ENCODE data around the gene EDARADD.
"Not testable (repeated sequence)": the region's sequence is repeated elsewhere in the genome, so short reads cannot be mapped to it uniquely, and the experiment has no call there.

The EDARADD gene

GRCh38 chr1:236393681-236394481 is at the start of gene EDARADD:
Gene EDARADD (plus strand): TSS chr1:236394286. CDS start chr1:236394445, 159 bp downstream.
- DNase-seq (ENCODE audit: low read depth in 2 of 2, low spot score in 1 of 2) = no peak

- DNase-seq (ENCODE audit: low read depth in 2 of 2, low spot score in 1 of 2) = no peak
Measured at GRCh38 chr1:236345728-236346127, 48.4 kb upstream of the EDARADD start.

GRCh38 chr1:236348071-236348470 is 46.0 kb upstream of the EDARADD start:
- no peak for DNase-seq (ENCODE audit: low read depth in 2 of 2, low spot score in 1 of 2)

GRCh38 chr1:236350308-236350707 is 43.8 kb upstream of the EDARADD start:
- no peak for DNase-seq (ENCODE audit: low read depth in 2 of 2, low spot score in 1 of 2)

GRCh38 chr1:236351875-236352573 is 42.1 kb upstream of the EDARADD start:
- DNase-seq (ENCODE audit: low read depth in 2 of 2, low spot score in 1 of 2) = no peak

GRCh38 chr1:236352747-236353146 is 41.3 kb upstream of the EDARADD start:
- DNase-seq (ENCODE audit: low read depth in 2 of 2, low spot score in 1 of 2) = not testable (repeated sequence)

- no peak for DNase-seq (ENCODE audit: low read depth in 2 of 2, low spot score in 1 of 2)
Measured at GRCh38 chr1:236353813-236354212, 40.3 kb upstream of the EDARADD start.

- DNase-seq (ENCODE audit: low read depth in 2 of 2, low spot score in 1 of 2) = no peak
Measured at GRCh38 chr1:236354330-236355147, 39.5 kb upstream of the EDARADD start.

- DNase-seq (ENCODE audit: low read depth in 2 of 2, low spot score in 1 of 2) = no peak
Measured at GRCh38 chr1:236356141-236356540, 37.9 kb upstream of the EDARADD start.

- DNase-seq (ENCODE audit: low read depth in 2 of 2, low spot score in 1 of 2) = no peak
Measured at GRCh38 chr1:236361909-236362590, 32.0 kb upstream of the EDARADD start.

- no peak for DNase-seq (ENCODE audit: low read depth in 2 of 2, low spot score in 1 of 2)
Measured at GRCh38 chr1:236363237-236363636, 30.8 kb upstream of the EDARADD start.

GRCh38 chr1:236365999-236366570 is 28.0 kb upstream of the EDARADD start:
- DNase-seq (ENCODE audit: low read depth in 2 of 2, low spot score in 1 of 2) = no peak

GRCh38 chr1:236366681-236367080 is 27.4 kb upstream of the EDARADD start:
- DNase-seq (ENCODE audit: low read depth in 2 of 2, low spot score in 1 of 2) = not testable (repeated sequence)

GRCh38 chr1:236370420-236370819 is 23.7 kb upstream of the EDARADD start:
- no peak for DNase-seq (ENCODE audit: low read depth in 2 of 2, low spot score in 1 of 2)

- DNase-seq (ENCODE audit: low read depth in 2 of 2, low spot score in 1 of 2) = no peak
Measured at GRCh38 chr1:236371083-236371482, 23.0 kb upstream of the EDARADD start.

GRCh38 chr1:236377832-236378535 is 16.1 kb upstream of the EDARADD start:
- no peak for DNase-seq (ENCODE audit: low read depth in 2 of 2, low spot score in 1 of 2)

GRCh38 chr1:236381565-236382158 is 12.4 kb upstream of the EDARADD start:
- no peak for DNase-seq (ENCODE audit: low read depth in 2 of 2, low spot score in 1 of 2)

- DNase-seq (ENCODE audit: low read depth in 2 of 2, low spot score in 1 of 2) = no peak
Measured at GRCh38 chr1:236388332-236388731, 5.8 kb upstream of the EDARADD start.

- no peak for DNase-seq (ENCODE audit: low read depth in 2 of 2, low spot score in 1 of 2)
Measured at GRCh38 chr1:236389253-236389652, 4.8 kb upstream of the EDARADD start.

- DNase-seq (ENCODE audit: low read depth in 2 of 2, low spot score in 1 of 2) = no peak
Measured at GRCh38 chr1:236391008-236391407, 3.1 kb upstream of the EDARADD start.
